ENCODE results near the gene KIF15.

- no peak for TF ChIP-seq CTCF (IDR thresholded peaks at IDR 0.05)
- no peak for TF ChIP-seq POLR2AphosphoS5 (IDR thresholded peaks at IDR 0.05)
These were observed 630 bp downstream of the KIF15 start for GRCh38 chr3:44762170-44762677.

All from suprapubic skin (tissue), 3 donors.